Skin of body (tissue), 2 donors: Measurements from ENCODE around the gene SUPT6H. TPM values are rescaled to one million over a fixed set of nuclear protein-coding genes. Genes with fewer than 3 reads are reported as not detected.
"Not testable (repeated sequence)": the region's sequence is repeated elsewhere in the genome, so short reads cannot be mapped to it uniquely, and the experiment has no call there.

Experiments used
- DNase-seq: peaks from one replicate; lab custom pipeline; 2025; lab: John Stamatoyannopoulos, UW
- total RNA-seq: library from RNA; depleted of rRNA; stranded (reverse); fragments of >200 nt; gene quantifications from one replicate; pipeline ENCODE4 v1.2.3, GENCODE V29; 2014

SUPT6H gene
- total RNA-seq, 1 donor from 2014 or later = 56.5 TPM

GRCh38 chr17:28735913-28736769, 74.1 kb downstream of the SUPT6H start:
- DNase-seq = not testable (repeated sequence)

DNA sequence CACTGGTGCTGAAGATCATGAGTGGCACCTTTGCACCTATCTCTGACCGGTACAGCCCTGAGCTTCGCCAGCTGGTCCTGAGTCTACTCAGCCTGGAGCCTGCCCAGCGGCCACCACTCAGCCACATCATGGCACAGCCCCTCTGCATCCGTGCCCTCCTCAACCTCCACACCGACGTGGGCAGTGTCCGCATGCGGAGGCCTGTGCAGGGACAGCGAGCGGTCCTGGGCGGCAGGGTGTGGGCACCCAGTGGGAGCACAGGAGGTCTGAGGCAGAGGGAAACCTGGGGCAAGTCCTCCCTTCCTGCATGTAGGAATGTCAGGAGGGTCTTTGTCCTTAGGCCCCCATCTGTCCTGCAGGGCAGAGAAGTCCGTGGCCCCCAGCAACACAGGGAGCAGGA, 75.3 kb downstream of the SUPT6H start:
- no peak for DNase-seq

GRCh38 chr17:28737770-28738679, 76.0 kb downstream of the SUPT6H start:
- no peak for DNase-seq

DNA sequence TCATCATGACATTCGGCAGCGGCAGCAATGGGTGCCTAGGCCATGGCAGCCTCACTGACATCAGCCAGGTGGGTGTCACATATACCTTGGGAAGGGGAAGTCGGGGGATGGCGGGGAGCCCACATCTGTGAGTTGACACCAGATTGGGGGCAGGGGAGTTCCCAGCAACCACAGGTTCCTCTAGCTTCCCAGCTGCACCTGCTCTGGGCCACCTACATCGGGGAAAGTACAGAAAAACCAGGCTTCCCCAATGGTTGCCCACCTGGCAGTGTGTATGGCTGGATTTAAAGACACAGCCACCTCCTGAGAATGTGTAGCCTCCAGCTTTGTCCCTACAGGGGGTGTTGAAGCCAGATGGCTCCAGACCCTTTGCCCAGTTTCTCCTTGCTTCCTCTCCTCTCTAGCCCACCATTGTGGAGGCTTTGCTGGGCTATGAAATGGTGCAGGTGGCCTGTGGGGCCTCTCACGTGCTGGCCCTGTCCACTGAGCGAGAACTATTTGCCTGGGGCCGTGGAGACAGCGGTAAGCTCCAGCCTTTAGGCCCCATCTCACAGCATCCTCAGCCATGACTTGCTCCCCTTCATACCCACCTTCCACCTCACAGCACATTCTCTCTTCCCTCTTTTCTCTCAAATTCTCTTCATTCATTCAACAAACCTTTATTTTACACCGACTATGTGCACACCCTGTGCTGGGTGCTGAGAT, 76.8 kb downstream of the SUPT6H start:
- DNase-seq = no peak

- DNase-seq = no peak
Measured at GRCh38 chr17:28740406-28741357, 78.7 kb downstream of the SUPT6H start.

- no peak for DNase-seq
Measured at GRCh38 chr17:28741358-28742349, 79.6 kb downstream of the SUPT6H start.

- peak; percentile 67 for DNase-seq
Measured at GRCh38 chr17:28743243-28744103, 81.5 kb downstream of the SUPT6H start, which contains the start of gene TRAF4. TRAF4 (plus strand) TSS chr17:28744011; CDS start chr17:28744113, 102 bp downstream.

DNA sequence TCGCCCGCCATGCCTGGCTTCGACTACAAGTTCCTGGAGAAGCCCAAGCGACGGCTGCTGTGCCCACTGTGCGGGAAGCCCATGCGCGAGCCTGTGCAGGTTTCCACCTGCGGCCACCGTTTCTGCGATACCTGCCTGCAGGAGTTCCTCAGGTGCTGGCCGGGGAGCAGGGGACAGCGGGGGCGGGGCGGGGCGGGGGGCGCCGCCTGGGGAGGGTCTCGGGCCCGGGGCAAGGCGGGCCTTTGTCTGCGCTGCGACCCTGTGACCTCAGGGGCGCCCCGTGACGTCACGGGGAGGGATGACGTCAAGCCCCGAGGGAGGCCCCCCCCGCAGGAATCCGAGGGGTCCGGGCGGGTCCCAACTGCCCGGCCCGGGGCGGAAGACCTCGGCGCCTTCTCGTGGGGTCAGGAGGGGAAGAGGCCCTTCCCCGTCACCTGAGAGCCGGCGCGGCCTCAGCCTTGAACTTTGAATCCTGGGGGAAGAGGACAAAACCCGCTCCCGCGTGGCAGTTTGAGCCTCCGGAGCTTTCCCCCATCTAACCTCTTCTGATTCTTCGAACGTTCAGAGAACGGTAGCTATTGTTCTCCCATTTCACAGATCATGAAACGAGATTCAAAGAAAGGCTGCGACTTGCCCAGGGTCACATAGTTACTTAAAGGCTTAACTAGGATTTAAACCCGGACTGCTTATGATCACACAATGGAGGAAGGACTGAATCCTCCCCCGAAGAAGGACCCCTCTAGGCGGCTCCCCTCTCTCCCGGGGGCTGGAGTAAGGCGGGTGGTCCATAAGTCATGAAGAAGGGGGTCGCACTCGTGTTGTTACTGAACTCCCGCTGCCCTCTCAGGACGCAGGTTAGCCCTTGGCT, 82.3 kb downstream of the SUPT6H start:
- peak; percentile 57 for DNase-seq

DNA sequence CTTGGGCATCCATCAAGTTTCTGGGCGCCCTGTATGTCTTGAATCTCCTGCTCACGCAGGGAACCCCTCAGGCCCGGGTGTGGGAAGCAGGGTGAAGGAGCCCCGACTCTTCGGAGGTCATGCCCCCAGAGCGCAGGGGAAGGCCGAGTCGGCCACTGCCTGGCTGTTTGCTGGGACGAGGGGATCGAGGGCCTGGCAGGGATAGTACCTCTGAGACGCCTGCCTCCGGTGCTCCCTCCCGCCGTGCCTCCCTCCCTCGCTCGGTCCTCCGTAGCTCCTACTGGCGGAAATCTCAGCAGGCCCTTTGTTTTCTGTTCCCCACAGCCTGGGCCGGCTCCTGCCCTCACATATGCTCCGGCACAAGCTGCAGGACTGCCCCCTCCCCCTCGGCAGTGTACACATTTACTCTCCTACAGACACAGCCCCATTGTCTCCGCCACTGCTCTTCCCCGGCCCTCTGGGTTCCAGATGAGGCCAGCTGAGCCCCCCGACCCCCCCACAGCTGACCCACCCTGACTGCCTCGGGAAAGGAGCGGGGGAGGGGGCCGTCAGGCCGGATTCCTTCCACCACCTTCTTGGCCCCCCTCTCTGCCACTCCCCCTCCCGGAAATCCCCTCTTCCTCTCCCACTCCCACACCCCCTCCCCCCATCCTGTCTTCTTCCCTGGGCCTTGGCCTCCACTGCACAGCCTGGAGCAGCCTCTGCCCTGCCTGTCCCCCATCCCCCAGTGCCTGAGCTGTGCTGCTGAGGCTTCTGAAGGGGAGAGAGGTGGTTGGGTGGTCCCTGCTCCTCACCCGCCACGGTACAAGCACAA, 83.2 kb downstream of the SUPT6H start:
- DNase-seq = peak; percentile 78

DNA sequence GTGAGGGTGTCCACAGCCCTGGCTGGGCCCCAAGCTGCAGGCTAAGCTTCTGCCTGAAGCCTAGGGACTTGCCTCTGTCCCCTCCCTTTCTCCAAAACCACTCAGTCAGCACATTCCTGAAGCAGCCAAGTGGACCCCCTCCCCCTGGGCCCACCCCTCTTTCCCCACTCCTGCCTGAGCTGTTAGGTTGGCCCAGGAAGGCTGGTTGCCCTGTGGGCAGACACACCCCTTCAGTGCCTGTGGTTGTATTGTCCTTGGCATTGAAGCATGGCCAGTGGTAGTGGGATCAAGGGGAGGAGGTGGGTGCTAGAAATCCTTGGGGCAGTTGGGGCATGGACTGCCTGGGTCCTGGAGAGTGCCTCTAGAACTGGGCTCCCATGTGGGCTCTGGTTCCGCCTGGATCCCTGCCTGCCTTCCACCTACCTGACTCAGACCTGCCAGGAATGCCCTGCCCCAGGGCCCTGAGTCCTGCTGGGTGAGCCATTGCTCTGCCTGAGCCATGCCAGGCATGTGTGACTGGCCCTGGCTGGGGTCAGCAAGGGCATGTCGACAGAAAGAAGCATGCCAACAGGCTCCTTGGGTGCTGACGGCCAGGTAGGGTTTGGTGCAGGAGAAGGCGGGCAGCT, 83.9 kb downstream of the SUPT6H start:
- DNase-seq = no peak

- no peak for DNase-seq
Measured at GRCh38 chr17:28746611-28747050, 84.6 kb downstream of the SUPT6H start.

DNA sequence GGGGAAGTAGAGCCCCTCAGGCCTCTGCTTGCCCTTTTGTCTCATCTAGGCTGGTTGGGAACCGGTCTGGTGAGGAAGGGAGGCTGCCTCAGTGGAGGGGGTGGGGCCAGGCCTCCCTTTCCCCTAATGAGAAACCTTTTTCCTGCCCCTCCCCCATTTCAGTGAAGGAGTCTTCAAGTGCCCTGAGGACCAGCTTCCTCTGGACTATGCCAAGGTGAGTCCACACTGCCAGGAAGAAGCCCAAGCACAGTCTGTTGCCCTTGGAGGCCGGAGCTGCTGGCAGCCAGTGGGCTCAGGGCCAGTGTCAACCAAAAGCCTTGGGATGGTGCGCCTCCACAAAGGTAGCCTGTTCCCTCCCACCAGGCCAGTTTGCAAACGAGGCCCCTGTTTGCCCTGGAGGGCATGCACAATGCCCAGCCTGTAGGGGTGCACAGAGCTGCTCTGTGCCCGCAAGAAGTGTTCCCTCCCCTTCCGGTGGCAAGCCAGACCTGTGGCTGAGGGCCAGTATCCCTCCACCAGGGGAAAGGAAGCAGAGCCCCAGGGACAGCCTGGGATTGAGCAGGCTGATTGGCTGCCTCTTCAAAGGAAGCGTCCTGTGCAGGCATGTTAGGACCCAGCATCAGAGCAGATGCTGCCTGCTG, 85.2 kb downstream of the SUPT6H start:
- no peak for DNase-seq

- DNase-seq = no peak
Measured at GRCh38 chr17:28747801-28748750, 86.1 kb downstream of the SUPT6H start.
